ENCODE results near the gene ADARB2.
"Not testable (repeated sequence)": the region's sequence is repeated elsewhere in the genome, so short reads cannot be mapped to it uniquely, and the experiment has no call there.

ADARB2 gene

GRCh38 chr10:1538531-1539061, 198.7 kb downstream of the ADARB2 start:
- no peak for DNase-seq

- no peak for DNase-seq
Observed at GRCh38 chr10:1538121-1538520, 199.2 kb downstream of the ADARB2 start.

GRCh38 chr10:1537449-1537848, 199.9 kb downstream of the ADARB2 start:
- DNase-seq = not testable (repeated sequence)

GRCh38 chr10:1536341-1536740, 201.0 kb downstream of the ADARB2 start:
- no peak for DNase-seq

- no peak for DNase-seq
Observed at GRCh38 chr10:1535301-1535965, 201.9 kb downstream of the ADARB2 start.

- no peak for DNase-seq
Observed at GRCh38 chr10:1534820-1535219, 202.5 kb downstream of the ADARB2 start.

GRCh38 chr10:1532636-1533035, 204.7 kb downstream of the ADARB2 start:
- DNase-seq = no peak

GRCh38 chr10:1531883-1532597, 205.3 kb downstream of the ADARB2 start:
- no peak for DNase-seq

GRCh38 chr10:1530871-1531517, 206.3 kb downstream of the ADARB2 start:
- DNase-seq = no peak

GRCh38 chr10:1529806-1530413, 207.4 kb downstream of the ADARB2 start:
- no peak for DNase-seq

GRCh38 chr10:1527951-1528350, 209.4 kb downstream of the ADARB2 start:
- no peak for DNase-seq

- DNase-seq = no peak
Observed at GRCh38 chr10:1526436-1527055, 210.8 kb downstream of the ADARB2 start.

- DNase-seq = no peak
Observed at GRCh38 chr10:1525354-1526162, 211.8 kb downstream of the ADARB2 start.

- no peak for DNase-seq
Observed at GRCh38 chr10:1524540-1524939, 212.8 kb downstream of the ADARB2 start.

- no peak for DNase-seq
Observed at GRCh38 chr10:1523221-1523620, 214.1 kb downstream of the ADARB2 start.

- no peak for DNase-seq
Observed at GRCh38 chr10:1522237-1522636, 215.1 kb downstream of the ADARB2 start.

GRCh38 chr10:1521741-1522140, 215.6 kb downstream of the ADARB2 start:
- DNase-seq = no peak

GRCh38 chr10:1520909-1521565, 216.3 kb downstream of the ADARB2 start:
- DNase-seq = no peak

- no peak for DNase-seq
Observed at GRCh38 chr10:1519391-1519790, 217.9 kb downstream of the ADARB2 start.

GRCh38 chr10:1517684-1518083, 219.6 kb downstream of the ADARB2 start:
- DNase-seq = no peak

- no peak for DNase-seq
Observed at GRCh38 chr10:1516492-1517165, 220.7 kb downstream of the ADARB2 start.

Data from CD4-positive, alpha-beta T cell treated with Interleukin-12 subunit alpha and Interleukin-12 subunit beta, for 1 hour (primary cell).